HG03457 (cell line): ENCODE measurements around the gene RERE.
"Not testable (repeated sequence)": the region's sequence is repeated elsewhere in the genome, so short reads cannot be mapped to it uniquely, and the experiment has no call there.

ENCODE experiments used
- ATAC-seq: cut with Tn5 transposase; IDR thresholded peaks from one replicate; pipeline ENCODE4 v1.9.1; 2021; ENCODE audit warnings: moderate number of reproducible peaks; ENCODE audit not compliant: unreplicated experiment

RERE gene

DNA sequence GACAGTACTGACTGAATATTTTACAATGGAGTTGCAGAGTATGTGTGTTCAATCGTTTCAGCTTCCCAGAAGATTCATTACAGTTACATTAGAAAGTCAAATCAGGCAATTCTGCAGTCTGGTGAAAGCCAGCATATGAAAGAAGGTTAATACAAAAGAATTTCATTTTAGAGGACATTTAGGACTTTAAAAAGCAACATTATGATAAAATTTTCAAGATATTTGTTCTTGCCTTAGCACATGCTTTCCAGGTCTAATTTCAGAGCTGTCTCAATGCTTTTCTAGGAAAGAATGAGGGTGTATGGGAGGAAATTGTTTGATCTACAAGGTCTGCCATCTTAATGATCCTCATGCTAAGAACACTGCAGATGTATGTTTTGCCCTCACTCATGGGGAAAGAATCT is 63.2 kb downstream of the RERE start:
- ATAC-seq = no peak

DNA sequence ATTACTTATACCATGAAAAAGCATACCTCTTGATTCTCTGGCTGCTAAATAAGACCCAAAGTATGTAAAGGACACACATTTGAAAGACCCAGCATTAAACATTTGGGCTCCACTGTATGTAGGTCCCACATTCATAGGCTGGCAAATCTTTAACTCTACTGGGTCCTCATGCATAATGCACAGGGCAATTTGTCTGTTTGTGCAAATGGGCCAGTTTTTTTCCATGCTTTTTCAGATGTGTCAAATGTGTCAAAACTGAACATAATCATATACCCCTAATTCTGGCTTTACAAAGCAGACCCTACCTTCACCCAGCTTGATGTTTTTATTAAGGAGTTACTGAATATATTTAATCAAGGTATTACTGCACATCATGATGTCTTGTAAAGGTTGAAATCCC is 63.7 kb downstream of the RERE start:
- no peak for ATAC-seq

DNA sequence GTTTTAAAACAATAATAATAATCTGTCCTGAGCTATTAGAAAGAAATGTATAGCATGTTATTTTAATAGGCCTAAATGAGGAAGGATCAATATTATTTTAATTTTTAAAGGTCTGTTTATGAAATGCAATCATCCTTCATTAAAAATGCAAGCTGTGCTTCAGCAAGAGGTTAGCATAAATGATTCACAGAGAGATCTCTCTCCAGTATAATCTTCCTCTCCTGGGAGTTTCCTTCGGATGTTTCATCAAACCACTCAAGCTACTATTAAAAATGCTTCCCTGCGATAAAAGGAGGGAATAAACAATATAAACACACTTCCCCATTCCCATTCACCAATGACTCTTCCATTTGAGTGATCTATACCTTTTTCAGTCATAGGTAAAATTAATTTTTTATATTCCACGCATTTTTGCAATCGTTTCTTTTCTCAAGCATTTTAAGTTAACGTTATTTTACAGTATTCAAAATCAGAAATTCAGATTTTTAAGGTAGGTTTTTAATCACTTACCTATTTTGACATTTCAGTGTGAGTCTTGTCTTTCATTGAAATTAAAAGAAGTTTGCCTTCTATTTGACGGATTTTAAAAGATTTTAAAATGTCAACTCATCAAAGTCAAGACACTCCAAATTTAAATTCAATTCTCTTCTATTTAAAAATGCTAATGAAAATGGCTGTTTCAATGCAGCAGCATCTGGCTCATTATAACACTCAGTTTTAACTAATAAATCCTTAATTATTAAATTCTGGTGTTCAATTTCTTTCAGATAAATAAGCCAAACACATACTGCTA is 64.3 kb downstream of the RERE start:
- ATAC-seq = no peak

DNA sequence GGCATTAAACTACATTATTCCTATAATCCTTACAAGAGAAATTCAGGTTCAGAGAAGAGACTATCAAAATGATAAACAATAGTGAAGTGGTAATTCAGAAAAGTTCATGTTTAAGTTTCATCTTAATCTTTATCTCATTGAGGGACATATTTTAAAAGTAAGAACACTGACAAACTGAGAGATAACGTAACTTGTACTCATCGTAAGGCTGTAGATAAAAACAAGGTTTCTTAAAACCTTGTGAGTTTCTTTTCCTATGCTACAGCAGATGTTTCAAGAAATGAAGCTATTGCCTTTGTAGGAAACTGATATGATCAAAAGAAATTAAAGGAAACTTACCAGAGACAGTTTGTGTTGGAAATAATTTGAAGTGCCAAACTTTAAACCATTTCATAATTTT is 65.0 kb downstream of the RERE start:
- ATAC-seq = no peak

DNA sequence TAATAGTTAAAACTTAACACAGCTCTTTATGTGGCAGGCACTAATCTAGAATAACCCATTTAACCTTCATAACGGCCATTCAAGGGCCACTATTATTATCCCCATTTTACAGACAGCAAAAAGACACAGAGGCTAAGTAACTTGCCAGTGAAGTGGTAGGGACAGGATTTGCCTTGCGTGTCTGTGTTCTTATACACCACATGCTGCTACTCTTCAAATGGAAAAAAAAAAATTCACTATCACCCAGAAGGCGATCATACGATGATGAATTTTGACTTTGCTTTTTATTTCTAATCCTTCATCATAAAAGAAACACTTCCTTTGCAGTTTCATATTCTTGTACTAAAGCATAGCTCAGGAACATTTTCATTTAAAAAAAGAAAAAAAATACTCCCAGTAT is 65.5 kb downstream of the RERE start:
- no peak for ATAC-seq

DNA sequence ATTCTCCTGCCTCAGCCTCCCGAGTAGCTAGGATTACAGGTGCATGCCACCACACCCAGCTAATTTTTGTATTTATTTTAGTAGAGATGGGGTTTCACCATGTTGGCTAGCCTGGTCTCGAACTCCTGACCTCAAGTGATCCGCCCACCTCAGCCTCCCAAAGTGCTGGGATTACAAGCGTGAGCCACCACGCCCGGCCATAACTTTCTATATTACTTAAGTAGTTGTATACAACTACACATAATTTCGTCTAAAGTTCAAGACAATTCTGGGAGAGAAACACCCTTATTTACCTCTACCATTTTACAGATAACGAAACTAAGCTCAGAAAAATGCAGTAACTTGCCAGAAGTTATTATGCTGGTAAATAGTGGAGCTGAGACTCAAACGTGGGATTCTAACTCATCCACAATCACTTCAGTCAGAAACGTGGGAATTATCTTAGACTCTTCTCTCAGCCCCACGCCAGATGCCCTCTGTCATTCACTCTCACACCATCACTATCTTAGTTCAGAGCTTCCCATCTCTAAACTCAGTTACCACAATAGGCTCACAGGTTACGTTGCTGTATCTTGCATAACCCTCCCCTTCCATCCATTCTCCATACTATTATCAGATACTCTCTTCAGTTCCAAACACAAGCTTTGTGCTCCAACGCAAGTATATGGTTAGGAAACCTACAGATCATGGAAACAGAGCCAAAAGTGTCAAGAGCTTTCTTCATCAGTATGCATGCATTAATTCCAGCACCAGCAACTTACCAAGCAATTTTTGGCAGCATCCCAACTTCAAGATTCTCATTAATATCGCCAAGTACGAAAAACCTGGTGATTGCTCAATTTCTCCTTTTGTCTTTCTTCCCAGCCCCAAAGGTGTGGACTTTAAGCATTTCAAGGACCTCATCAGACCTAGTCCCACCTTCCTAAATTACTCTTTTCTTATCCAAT is 69.3 kb downstream of the RERE start:
- ATAC-seq = no peak

DNA sequence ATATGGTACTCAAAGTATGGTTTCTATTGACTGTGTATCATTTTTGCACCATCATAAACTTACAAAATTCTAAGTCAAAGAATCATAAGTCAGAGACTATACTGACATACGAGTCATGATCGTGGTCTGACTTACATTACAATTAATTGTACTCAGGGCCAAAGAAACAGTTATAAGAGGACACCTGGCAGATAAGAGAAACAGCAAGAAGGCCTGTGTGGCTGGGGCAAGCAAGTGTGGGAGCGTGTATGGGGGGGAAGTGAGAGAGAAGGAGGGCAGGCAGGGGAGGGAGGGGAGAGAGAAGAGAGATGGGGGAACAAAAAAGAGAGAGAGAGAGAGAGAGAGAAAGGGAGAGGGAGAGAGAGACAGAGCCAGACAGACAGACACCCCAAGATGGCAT is 70.9 kb downstream of the RERE start:
- ATAC-seq = no peak

DNA sequence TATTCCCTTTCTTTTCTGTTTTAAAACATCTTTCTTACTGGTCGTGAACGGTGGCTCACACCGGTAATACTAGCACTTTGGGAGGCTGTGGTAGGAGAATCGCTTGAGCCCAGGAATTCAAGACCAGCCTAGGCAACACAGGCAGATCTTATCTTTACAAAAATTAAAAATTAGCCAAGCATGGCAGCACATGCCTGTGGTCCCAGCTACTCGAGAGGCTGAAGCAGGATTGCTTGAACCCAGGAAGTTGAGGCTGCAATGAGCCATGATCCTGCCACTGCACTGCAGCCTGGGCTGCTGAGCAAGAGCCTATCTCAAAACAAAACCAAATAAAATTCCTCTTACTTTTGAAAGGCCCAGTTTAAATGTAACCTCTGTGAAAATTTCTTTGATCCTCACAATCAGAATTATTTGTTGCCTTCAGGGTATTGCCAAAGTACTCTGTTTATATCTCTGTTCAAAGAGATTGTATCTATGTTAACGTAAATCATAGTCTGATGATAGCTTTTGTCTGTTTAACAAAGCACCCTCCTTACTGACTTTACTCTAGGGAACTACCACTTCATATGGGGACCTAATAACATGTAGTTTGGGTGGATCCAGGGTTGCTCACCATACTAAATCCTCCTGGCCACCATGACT is 71.6 kb downstream of the RERE start:
- ATAC-seq = no peak

DNA sequence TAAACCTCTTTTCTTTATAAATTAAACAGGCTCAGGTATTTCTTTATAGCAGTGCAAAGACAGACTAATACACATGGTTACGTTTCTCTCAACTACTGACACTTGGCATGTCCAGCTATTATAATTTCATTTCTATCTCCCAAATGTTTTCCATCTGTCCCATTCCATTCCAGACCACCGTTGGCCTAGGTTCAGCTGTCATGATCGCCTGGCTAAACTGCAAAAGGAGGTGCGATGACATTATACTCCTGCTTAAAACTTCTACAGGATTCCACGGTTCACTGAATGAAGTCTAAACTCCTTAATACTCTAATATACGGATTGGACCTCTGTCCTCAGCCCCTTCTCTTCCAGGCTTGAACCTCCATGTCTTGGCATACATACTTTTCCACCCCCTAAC is 72.1 kb downstream of the RERE start:
- no peak for ATAC-seq

DNA sequence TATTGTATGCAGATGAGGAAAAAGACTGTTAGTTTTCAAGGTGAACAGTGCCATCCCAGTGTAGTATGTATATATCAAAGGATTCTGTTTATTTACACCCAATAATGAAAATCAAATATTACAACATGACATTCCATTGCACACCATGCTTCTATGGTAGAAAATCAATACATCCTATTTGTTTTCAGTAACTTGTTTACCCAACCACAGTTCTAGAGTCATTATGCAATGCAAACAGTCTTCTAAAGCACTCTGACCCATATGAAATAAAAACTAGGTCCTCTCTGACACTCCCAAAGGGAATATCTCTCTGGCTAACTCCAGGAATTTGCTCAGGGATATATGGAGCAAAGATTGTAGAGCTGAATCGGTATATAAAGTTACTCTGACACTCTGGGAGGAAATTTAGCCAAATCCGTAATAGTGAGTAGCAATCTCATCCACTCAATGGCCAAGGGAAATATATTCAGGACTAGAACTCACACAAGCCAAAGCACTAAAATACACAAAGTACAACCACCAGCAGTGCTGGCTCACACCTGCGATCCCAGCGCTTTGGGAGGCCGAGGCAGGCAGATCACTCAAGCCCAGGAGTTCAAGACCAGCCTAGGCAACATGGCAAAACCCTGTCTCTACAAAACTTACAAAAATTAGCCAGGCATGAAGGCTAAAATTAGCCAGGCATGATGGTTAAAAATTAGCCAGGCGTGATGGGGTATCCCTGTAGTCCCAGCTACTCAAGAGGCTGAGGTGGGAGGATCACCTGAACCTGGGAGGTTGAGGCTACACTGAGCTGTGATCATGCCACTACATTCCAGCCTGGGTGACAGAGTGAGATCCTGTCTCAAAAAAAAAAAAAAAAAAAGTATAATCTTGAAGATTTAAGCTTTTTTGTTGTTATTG is 75.2 kb downstream of the RERE start:
- ATAC-seq = no peak

DNA sequence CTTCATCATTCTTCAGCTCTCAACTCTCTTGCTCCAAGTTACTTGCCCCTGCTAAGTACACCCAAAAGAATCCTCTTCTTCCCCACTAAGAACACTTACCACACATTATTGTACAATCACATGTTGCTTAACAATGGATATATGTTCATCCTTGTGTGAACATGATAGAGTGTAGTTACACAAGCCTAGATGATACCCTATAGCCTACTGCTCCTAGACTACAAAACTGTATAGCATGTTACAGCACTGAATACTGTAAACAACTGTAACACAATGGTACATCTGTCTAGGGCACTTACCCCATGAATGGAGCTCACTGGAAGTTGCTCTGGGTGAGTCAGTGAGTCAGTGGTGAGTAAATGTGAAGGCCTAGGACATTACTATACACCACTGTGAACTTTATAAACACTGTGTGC is 77.4 kb downstream of the RERE start:
- no peak for ATAC-seq

DNA sequence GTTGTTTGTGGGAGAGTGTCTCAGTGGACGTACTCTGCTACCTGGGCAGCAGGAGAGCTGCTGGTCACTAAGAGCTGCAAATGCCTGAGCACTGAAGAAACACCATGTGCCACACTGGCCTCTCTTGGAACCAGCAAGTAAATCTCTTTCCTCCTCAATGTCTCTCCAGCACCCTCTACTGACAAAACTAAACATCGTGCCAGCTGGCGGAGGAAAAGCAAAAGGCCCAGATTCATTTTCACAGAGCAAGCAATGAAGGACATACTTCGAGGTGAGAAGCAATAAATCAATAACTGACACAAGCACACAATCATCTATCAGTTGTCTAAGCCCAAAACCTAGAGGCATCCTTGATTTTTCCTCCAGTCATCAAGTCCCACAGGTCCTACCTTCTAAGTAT is 78.1 kb downstream of the RERE start:
- no peak for ATAC-seq

DNA sequence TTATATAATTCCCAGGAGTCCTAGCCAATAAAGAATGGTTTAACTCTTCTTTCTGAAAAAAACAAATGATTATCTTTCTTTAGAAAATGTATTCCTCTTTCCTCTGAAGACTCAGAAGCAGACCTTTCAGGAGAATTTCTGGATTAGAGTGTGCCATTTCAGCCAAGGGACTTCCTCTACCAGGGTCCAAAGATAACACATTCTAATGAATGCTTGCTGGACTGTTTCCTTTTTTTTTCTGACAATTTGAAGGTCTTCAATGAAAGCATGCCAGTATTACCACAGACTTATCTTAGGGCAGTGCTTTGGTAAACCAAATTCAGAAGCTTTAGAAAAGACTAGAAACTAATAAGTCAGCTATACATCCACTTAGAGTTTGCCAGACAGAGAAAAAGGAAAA is 80.5 kb downstream of the RERE start:
- ATAC-seq = no peak

DNA sequence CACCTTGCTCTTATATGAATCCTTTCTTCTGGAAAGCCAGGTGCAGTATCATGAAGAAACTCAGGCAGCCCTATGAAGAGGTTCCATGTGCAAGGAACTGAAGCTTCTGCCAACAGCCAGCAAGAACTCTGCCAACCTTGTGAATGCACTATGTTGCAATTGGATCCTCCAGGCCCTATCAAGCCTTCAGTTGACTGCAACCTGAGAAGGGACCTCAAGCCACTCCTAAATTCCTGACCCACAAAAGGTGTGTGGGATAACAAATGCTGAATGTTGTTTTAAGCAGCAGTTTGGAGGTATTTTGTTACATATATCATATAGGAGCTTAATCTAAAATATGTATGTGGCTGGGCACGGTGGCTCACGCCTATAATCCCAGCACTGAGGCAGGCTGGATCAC is 84.0 kb downstream of the RERE start:
- ATAC-seq = no peak

DNA sequence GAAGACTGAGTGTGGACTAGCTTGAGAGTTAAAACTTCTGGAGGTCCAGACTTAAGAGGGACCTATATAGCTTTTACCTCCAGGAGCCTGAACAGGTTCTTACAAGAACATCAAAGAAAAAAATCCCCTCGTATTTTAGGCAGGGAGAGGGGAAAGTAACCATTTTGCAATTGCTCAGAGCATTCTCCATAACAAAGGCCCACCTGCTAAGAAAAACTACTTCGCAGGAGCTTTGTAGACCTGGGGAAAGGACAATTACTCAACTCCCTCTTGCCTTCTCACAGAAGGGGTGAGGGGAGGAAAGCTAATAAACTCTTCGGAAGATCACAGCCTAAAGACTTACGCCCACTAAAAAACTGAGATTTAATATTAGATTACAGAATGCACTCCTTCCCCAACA is 86.3 kb downstream of the RERE start:
- ATAC-seq = no peak

DNA sequence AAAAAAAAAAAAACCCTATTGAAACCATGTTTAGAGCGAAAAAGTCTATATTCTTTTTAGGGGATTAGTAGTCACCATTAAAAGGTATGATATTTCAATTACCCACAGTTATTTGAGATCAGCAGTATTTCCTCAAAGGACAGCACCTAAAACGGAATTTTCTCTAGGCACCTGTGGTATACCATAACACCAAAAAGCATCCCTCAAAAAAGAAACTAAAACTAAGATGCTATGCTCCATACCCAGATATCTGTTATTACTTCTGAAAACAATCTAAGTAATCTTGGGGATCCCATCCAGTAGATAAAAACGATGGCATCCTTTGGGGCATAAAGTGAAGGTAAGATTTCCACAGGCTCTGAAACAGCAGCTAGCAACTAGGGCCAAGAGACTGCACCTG is 89.0 kb downstream of the RERE start:
- ATAC-seq = no peak

DNA sequence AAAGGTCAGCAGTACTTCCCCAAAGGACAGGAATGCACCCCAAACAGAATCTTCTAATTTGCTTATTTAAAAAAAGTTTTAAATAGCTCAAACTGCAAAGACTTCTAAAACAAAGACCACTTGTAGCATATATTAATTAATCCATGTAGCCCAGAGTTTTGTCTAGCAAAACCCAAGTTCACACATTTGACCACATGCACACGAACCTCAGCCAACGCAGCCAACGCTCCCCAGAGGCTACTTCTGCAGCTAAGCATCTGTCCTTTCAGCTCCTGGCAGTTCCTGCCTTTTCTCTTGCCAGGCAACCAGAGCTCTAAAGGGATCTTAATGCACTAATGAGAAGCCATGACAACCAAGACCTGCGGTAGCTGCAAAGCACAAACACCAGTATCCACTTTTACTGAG is 89.6 kb downstream of the RERE start:
- ATAC-seq = no peak

DNA sequence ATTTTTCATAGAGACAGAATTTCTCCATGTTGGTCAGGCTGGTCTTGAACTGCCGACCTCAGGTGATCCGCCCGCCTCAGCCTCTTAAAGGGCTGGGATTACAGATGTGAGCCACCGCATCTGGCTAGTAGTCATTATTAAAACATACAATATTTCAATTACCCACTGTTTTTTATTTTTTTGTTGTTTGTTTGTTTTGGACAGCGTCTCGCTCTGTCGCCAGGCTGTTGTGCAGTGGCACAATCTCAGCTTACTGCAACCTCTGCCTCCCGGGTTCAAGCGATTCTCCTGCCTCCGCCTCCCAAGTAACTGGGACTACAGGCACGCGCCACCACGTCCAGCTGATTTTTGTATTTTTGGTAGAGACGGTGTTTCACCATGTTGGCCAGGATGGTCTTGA is 90.1 kb downstream of the RERE start:
- ATAC-seq = not testable (repeated sequence)

DNA sequence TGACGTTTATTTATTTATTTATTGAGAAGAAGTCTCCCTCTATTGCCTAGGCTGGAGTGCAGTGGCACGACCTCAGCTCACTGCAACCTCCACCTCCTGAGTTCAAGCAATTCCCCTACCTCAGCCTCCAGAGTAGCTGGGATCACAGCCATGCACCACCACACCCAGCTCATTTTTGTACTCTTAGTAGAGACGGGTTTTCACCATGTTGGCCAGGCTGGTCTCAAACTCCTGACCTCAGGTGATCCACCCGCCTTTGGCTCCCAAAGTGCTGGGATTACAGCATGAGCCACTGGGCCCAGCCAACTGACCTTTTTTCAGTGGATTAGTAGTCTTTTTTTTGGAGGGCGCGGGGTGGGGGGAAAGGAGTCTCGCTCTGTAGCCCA is 90.6 kb downstream of the RERE start:
- ATAC-seq = not testable (repeated sequence)

DNA sequence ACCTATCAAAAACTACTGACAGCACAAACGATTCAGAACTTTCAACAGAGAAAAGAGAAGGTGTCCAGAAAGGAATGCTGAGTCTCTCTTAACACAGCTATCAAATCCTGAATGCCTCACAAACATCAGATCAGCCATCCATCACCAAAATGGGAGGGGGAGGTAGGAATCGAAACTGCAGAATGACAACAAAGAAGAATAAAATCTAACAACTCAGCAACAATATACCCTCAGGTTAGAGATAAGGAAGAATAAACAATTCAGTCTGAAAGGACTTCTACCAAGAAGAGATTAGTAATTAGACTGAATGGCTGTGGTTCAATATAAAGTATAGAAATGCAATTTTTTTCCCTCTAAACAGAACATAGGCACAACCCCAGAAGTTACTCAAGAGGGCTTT is 94.4 kb downstream of the RERE start:
- no peak for ATAC-seq

DNA sequence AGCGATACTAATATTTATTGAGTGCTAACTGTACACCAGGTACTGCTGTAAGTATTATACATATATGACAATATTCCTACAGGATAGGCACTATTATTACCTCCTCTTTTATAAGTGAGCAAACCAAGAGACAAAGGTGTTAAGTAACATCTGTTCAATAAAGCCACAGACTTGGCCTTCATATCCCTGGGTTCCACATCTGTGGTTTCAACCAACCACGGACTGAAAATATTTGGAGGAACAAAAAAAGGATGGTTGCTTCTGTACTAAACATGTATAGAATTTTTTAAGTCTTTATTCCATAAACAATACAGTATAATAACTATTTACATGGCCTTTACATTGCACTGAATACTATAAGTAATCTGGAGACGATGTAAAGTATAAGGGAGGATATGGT is 95.1 kb downstream of the RERE start:
- no peak for ATAC-seq
